ENCODE results near the gene JAZF1. TPM values are rescaled to one million over a fixed set of nuclear protein-coding genes. Genes with fewer than 3 reads are reported as not detected.

JAZF1 gene
- total RNA-seq, 1 experiment from 2014 or later = 1.5 TPM

GRCh38 chr7:27930910-27931476, 249.6 kb downstream of the JAZF1 start:
- ChIA-PET POLR2A (ENCODE audit: low non-redundant PET) (no interaction called here), CTCF (no interaction called here)
- no peaks in the 10 kb centered on the region for H3K36me3 ChIP-seq (ENCODE audit: insufficient read depth, low read length, poor library complexity, severe bottlenecking)
- DNase-seq (ENCODE audit: low spot score) = no peak
- peaks cover 8% of the 10 kb centered on the region for H3K4me1 ChIP-seq (ENCODE audit: insufficient read depth, low read length, poor library complexity, severe bottlenecking)
- no peak overlapping the region for H3K27ac ChIP-seq (ENCODE audit: low read depth, low read length, poor library complexity, severe bottlenecking)
- H3K27me3 ChIP-seq (replicated peaks; ENCODE audit: insufficient read depth, low read depth, low read length, poor library complexity) = peaks cover 90% of the 10 kb centered on the region
- BruUV-seq (replicated peaks) = no TSS peak
- H3K9me3 ChIP-seq (ENCODE audit: low read depth, low read length, poor library complexity, severe bottlenecking) = no peaks in the 10 kb centered on the region
- no peak for TF ChIP-seq EZH2 (IDR thresholded peaks at IDR 0.05; ENCODE audit: borderline replicate concordance, low read depth, low read length, poor library complexity, severe bottlenecking)
- TF ChIP-seq CTCF (conservative IDR thresholded peaks at IDR 0.05; ENCODE audit: low read depth, low read length) = no peak
- intact Hi-C loops (cut with micrococcal nuclease; ENCODE audit: unreplicated experiment) = no loop called here
- no peak overlapping the region for H3K4me3 ChIP-seq (ENCODE audit: low read depth, low read length, poor library complexity, severe bottlenecking)

GRCh38 chr7:27929127-27929526, 251.5 kb downstream of the JAZF1 start:
- no TSS peak for BruUV-seq (replicated peaks)
- Histone ChIP-seq H3K27me3 (replicated peaks; ENCODE audit: insufficient read depth, low read depth, low read length, poor library complexity) (peaks cover 92% of the 10 kb centered on the region), H3K27ac (ENCODE audit: low read depth, low read length, poor library complexity, severe bottlenecking) (no peak overlapping the region), H3K9me3 (ENCODE audit: low read depth, low read length, poor library complexity, severe bottlenecking) (no peaks in the 10 kb centered on the region), H3K4me1 (ENCODE audit: insufficient read depth, low read length, poor library complexity, severe bottlenecking) (peaks cover 3% of the 10 kb centered on the region), H3K36me3 (ENCODE audit: insufficient read depth, low read length, poor library complexity, severe bottlenecking) (no peaks in the 10 kb centered on the region), H3K4me3 (ENCODE audit: low read depth, low read length, poor library complexity, severe bottlenecking) (no peak overlapping the region)
- ChIA-PET POLR2A (ENCODE audit: low non-redundant PET) (no interaction called here), CTCF (no interaction called here)
- TF ChIP-seq EZH2 (IDR thresholded peaks at IDR 0.05; ENCODE audit: borderline replicate concordance, low read depth, low read length, poor library complexity, severe bottlenecking) (no peak), CTCF (conservative IDR thresholded peaks at IDR 0.05; ENCODE audit: low read depth, low read length) (no peak)
- no peak for DNase-seq (ENCODE audit: low spot score)
- intact Hi-C loops (cut with micrococcal nuclease; ENCODE audit: unreplicated experiment) = loop anchor here (10.0 kb wide), 1 partner anchor 354 kb away; no protein-coding TSS in a partner anchor

GRCh38 chr7:27928001-27928400, 252.6 kb downstream of the JAZF1 start:
- Histone ChIP-seq H3K9me3 (ENCODE audit: low read depth, low read length, poor library complexity, severe bottlenecking) (no peaks in the 10 kb centered on the region), H3K4me1 (ENCODE audit: insufficient read depth, low read length, poor library complexity, severe bottlenecking) (no peaks in the 10 kb centered on the region), H3K4me3 (ENCODE audit: low read depth, low read length, poor library complexity, severe bottlenecking) (no peak overlapping the region), H3K27me3 (replicated peaks; ENCODE audit: insufficient read depth, low read depth, low read length, poor library complexity) (peaks cover 99% of the 10 kb centered on the region), H3K36me3 (ENCODE audit: insufficient read depth, low read length, poor library complexity, severe bottlenecking) (no peaks in the 10 kb centered on the region), H3K27ac (ENCODE audit: low read depth, low read length, poor library complexity, severe bottlenecking) (no peak overlapping the region)
- POLR2A ChIA-PET (ENCODE audit: low non-redundant PET) = no interaction called here
- intact Hi-C loops (cut with micrococcal nuclease; ENCODE audit: unreplicated experiment) = loop anchor here (10.0 kb wide), 1 partner anchor 353 kb away; no protein-coding TSS in a partner anchor
- no TSS peak for BruUV-seq (replicated peaks)
- no peak for DNase-seq (ENCODE audit: low spot score)
- CTCF ChIA-PET = no interaction called here
- TF ChIP-seq EZH2 (IDR thresholded peaks at IDR 0.05; ENCODE audit: borderline replicate concordance, low read depth, low read length, poor library complexity, severe bottlenecking) (no peak), CTCF (conservative IDR thresholded peaks at IDR 0.05; ENCODE audit: low read depth, low read length) (no peak)
